Right atrium auricular region (tissue), 2 donors: ENCODE measurements around the gene CNP. TPM values are rescaled to one million over a fixed set of nuclear protein-coding genes. Genes with fewer than 3 reads are reported as not detected.
A peak's percentile ranks its signal among the peaks of the same experiment; 100 is the strongest.

Source experiments
- DNase-seq: peaks from one replicate; pipeline ENCODE4 v3.0.0-alpha.2; 2019; ENCODE audit warnings: low spot score
- H3K27ac ChIP-seq, 2 donors: fragments of 200-600 bp; sonication (generic); 1 replicate in 1 of 2; 2 replicates in 1 of 2; pipeline ENCODE4 v1.5.1; 2016 to 2019
- H3K27me3 ChIP-seq, 2 donors: fragments of 200-600 bp; sonication (generic); one replicate each; pipeline versions ENCODE4 v1.5.1 to v1.6.0; 2017 to 2019
- H3K36me3 ChIP-seq: fragments of 200-600 bp; sonication (generic); one replicate; pipeline ENCODE4 v1.5.1; 2016
- H3K4me1 ChIP-seq, 2 donors: fragments of 200-600 bp; sonication (generic); one replicate each; pipeline versions ENCODE4 v1.5.1 to v1.6.0; 2017 to 2019
- H3K4me3 ChIP-seq, 2 donors: fragments of 200-600 bp; sonication (generic); 1 replicate in 1 of 2; 2 replicates in 1 of 2; pipeline ENCODE4 v1.5.1; 2017 to 2019; ENCODE audit warnings: mild to moderate bottlenecking in 1 of 2, moderate library complexity in 1 of 2
- H3K9me3 ChIP-seq, 2 donors: fragments of 200-600 bp; sonication (generic); one replicate each; pipeline ENCODE4 v1.5.1; 2019
- CTCF ChIP-seq, 2 donors: fragments of 200-600 bp; sonication (generic); IDR thresholded peaks; one replicate each; pipeline ENCODE4 v1.5.1; 2019; ENCODE audit warnings: antibody characterized with exemption in 2 of 2
- total RNA-seq, 2 donors: library from RNA; depleted of rRNA; stranded (reverse); fragments of >200 nt; gene quantifications; one replicate each; pipeline ENCODE4 v1.1.0, GENCODE V29; 2016

CNP gene
- total RNA-seq = 10 to 100 TPM; 23.1 to 29.5 TPM

GRCh38 chr17:41966463-41967140, at the start of gene CNP:
Gene CNP (plus strand): TSS chr17:41966795. CDS start chr17:41966885, 90 bp downstream.
- Histone ChIP-seq H3K36me3 (peaks cover 2% of the 10 kb centered on the region), H3K4me3 (peak within 1 kb of the TSS; percentile 71 to 99), H3K27me3 (no peaks in the 10 kb centered on the region), H3K4me1 (peaks cover 0 to 28% of the 10 kb centered on the region in 2 donors), H3K9me3 (no peaks in the 10 kb centered on the region), H3K27ac (peak within 1 kb of the TSS; percentile 83 to 91)
- peak; percentile 88 for DNase-seq
- TF ChIP-seq CTCF (IDR thresholded peaks at IDR 0.05) = peak in 1 of 2 donors; percentile 25

DNA sequence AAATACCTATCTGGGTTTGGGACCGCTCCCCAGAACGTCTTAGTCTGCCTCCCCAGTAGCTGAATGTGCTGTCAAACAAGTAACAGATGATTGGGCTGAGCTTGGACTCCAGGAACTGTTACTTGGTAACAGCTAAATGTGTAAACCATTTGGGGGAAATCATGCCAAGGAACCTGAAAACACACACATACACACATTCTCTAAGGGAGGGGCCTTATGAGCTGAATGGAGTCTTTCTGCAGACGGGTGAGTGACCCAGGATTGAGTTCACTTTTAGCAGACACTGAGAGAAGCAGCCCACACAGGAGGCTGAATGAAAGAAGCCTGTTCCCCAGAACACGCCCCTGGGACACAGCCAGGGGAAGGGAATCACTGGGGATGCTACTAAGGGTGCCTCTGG, 49.4 kb upstream of the CNP start:
- Histone ChIP-seq H3K36me3 (peaks cover 15% of the 10 kb centered on the region), H3K4me3 (peak overlapping the region in 1 of 2 donors; percentile 96), H3K27ac (peak overlapping the region; percentile 86 to 89), H3K27me3 (no peaks in the 10 kb centered on the region), H3K4me1 (peaks cover 0 to 52% of the 10 kb centered on the region in 2 donors), H3K9me3 (no peaks in the 10 kb centered on the region)
- DNase-seq = no peak
- TF ChIP-seq CTCF (IDR thresholded peaks at IDR 0.05) = no peak

- Histone ChIP-seq H3K27ac (peak overlapping the region; percentile 86 to 89), H3K9me3 (no peaks in the 10 kb centered on the region), H3K36me3 (peaks cover 9% of the 10 kb centered on the region), H3K4me3 (peak overlapping the region; percentile 80 to 96), H3K4me1 (peaks cover 0 to 52% of the 10 kb centered on the region in 2 donors), H3K27me3 (no peaks in the 10 kb centered on the region)
- peak; percentile 63 for DNase-seq
- TF ChIP-seq CTCF (IDR thresholded peaks at IDR 0.05) = no peak
Measured at GRCh38 chr17:41917679-41918313, 48.8 kb upstream of the CNP start.

GRCh38 chr17:41918314-41919164, 48.1 kb upstream of the CNP start, which contains the start of gene ACLY:
Gene ACLY (minus strand): TSS chr17:41918951. CDS start chr17:41913873, 5,078 bp downstream.
- H3K27ac ChIP-seq = peak within 1 kb of the TSS; percentile 86 to 89
- no peaks in the 10 kb centered on the region for H3K27me3 ChIP-seq
- H3K4me1 ChIP-seq = peaks cover 0 to 51% of the 10 kb centered on the region in 2 donors
- H3K4me3 ChIP-seq = peak within 1 kb of the TSS; percentile 80 to 96
- no peak for TF ChIP-seq CTCF (IDR thresholded peaks at IDR 0.05)
- peaks cover 1% of the 10 kb centered on the region for H3K36me3 ChIP-seq
- no peaks in the 10 kb centered on the region for H3K9me3 ChIP-seq
- peak; percentile 97 for DNase-seq

- no peak for DNase-seq
Measured at GRCh38 chr17:41919165-41919817, 47.3 kb upstream of the CNP start.

More at GRCh38 chr17:41919165-41919817, 47.3 kb upstream of the CNP start:
- no peak for TF ChIP-seq CTCF (IDR thresholded peaks at IDR 0.05)
- Histone ChIP-seq H3K27ac (peak overlapping the region; percentile 86 to 89), H3K4me3 (peak overlapping the region; percentile 80 to 96), H3K27me3 (no peaks in the 10 kb centered on the region), H3K36me3 (no peaks in the 10 kb centered on the region), H3K9me3 (no peaks in the 10 kb centered on the region), H3K4me1 (peaks cover 0 to 43% of the 10 kb centered on the region in 2 donors)
